WTC11 (cell line): ENCODE data around the gene KRT76. TPM values are rescaled to one million over a fixed set of nuclear protein-coding genes. Genes with fewer than 3 reads are reported as not detected.

Experiments
- ATAC-seq: fragments of 200-7000 bp; cut with Tn5 transposase; 2 replicates; pipeline ENCODE4 v1.10.0; 2021; ENCODE audit warnings: mild to moderate bottlenecking, moderate library complexity
- CTCF ChIA-PET: fragments of 300-600 bp; sonication (Branson Sonifier 250); formaldehyde crosslinking; loops from one replicate; lab custom pipeline; 2021; ENCODE audit warnings: antibody characterized with exemption; lab: Charles Lee
- POLR2A ChIA-PET: fragments of 350-600 bp; sonication (Branson Sonifier 250); formaldehyde crosslinking; loops from one replicate; lab custom pipeline; 2021; ENCODE audit warnings: antibody characterized with exemption; lab: Charles Lee
- DNase-seq: peaks from one replicate; pipeline ENCODE4 v3.0.0; 2021; ENCODE audit warnings: low spot score
- H3K27ac Mint-ChIP-seq: 2 replicates; pipeline ENCODE4 v1.8.0; 2021; ENCODE audit warnings: mixed read lengths
- H3K27me3 Mint-ChIP-seq: 2 replicates; pipeline ENCODE4 v1.8.0; 2021; ENCODE audit warnings: low read depth, mild to moderate bottlenecking, moderate library complexity, mixed read lengths
- H3K36me3 Mint-ChIP-seq: 2 replicates; pipeline ENCODE4 v1.8.0; 2021; ENCODE audit warnings: mixed read lengths
- H3K4me1 Mint-ChIP-seq: 2 replicates; pipeline ENCODE4 v1.8.0; 2022; ENCODE audit warnings: mixed read lengths
- H3K4me3 Mint-ChIP-seq: 2 replicates; pipeline ENCODE4 v1.8.0; 2021; ENCODE audit warnings: mild to moderate bottlenecking, moderate library complexity, mixed read lengths
- H3K9me3 Mint-ChIP-seq: 2 replicates; pipeline ENCODE4 v1.8.0; 2021; ENCODE audit warnings: mixed read lengths
- AFF4 ChIP-seq: sonication (generic); formaldehyde crosslinking; IDR thresholded peaks from 2 replicates; pipeline ENCODE4 v1.8.1; 2023; ENCODE audit warnings: mild to moderate bottlenecking, missing genetic modification reagents, borderline replicate concordance
- E2F1 ChIP-seq: sonication (generic); formaldehyde crosslinking; IDR thresholded peaks from 2 replicates; pipeline ENCODE4 v1.8.0; 2022; ENCODE audit warnings: mild to moderate bottlenecking, missing genetic modification reagents
- EMX1 ChIP-seq: fragments of 250-450 bp; sonication (Bioruptor Pico); IDR thresholded peaks from 2 replicates; pipeline ENCODE4 v1.8.0; 2021; ENCODE audit warnings: mild to moderate bottlenecking
- ESRRA ChIP-seq: sonication (generic); formaldehyde crosslinking; IDR thresholded peaks from 2 replicates; pipeline ENCODE4 v1.8.1; 2022; ENCODE audit warnings: mild to moderate bottlenecking, missing genetic modification reagents, borderline replicate concordance
- FOXP1 ChIP-seq: sonication (generic); formaldehyde crosslinking; IDR thresholded peaks from 2 replicates; pipeline ENCODE4 v1.8.0; 2022; ENCODE audit warnings: missing genetic modification reagents, mild to moderate bottlenecking, moderate library complexity, borderline replicate concordance
- HMGA2 ChIP-seq: fragments of 250-450 bp; sonication (Bioruptor Pico); IDR thresholded peaks from 2 replicates; pipeline ENCODE4 v1.4.0; 2021; ENCODE audit warnings: mild to moderate bottlenecking, moderate library complexity
- JAZF1 ChIP-seq: fragments of 250-450 bp; sonication (Bioruptor Pico); IDR thresholded peaks from 2 replicates; pipeline ENCODE4 v1.9.0; 2021; ENCODE audit warnings: moderate library complexity, mild to moderate bottlenecking, inconsistent platforms
- NFE2L1 ChIP-seq: sonication (generic); formaldehyde crosslinking; IDR thresholded peaks from 2 replicates; pipeline ENCODE4 v1.8.1; 2023; ENCODE audit warnings: missing genetic modification reagents
- STAT6 ChIP-seq: sonication (generic); formaldehyde crosslinking; conservative IDR thresholded peaks from 2 replicates; pipeline ENCODE4 v1.8.1; 2023; ENCODE audit warnings: mild to moderate bottlenecking, low read depth, missing genetic modification reagents, moderate library complexity
- TEAD4 ChIP-seq: sonication (generic); formaldehyde crosslinking; IDR thresholded peaks from 2 replicates; pipeline ENCODE4 v1.8.0; 2022; ENCODE audit warnings: mild to moderate bottlenecking, missing genetic modification reagents
- ZNF263 ChIP-seq: sonication (generic); formaldehyde crosslinking; IDR thresholded peaks from 2 replicates; pipeline ENCODE4 v1.8.1; 2022; ENCODE audit warnings: low read depth, mild to moderate bottlenecking, moderate library complexity, missing genetic modification reagents
- ZNF281 ChIP-seq: sonication (generic); formaldehyde crosslinking; IDR thresholded peaks from 2 replicates; pipeline ENCODE4 v1.8.0; 2023; ENCODE audit warnings: mild to moderate bottlenecking, missing genetic modification reagents
- ZNF317 ChIP-seq: sonication (generic); formaldehyde crosslinking; IDR thresholded peaks from 2 replicates; pipeline ENCODE4 v1.8.1; 2023; ENCODE audit warnings: low read depth, mild to moderate bottlenecking, moderate library complexity, missing genetic modification reagents, borderline replicate concordance
- ZNF416 ChIP-seq: fragments of 250-450 bp; sonication (Bioruptor Pico); IDR thresholded peaks from 2 replicates; pipeline ENCODE4 v1.9.0; 2021; ENCODE audit warnings: mild to moderate bottlenecking, inconsistent platforms
- ZNF425 ChIP-seq: fragments of 250-450 bp; sonication (Bioruptor Pico); conservative IDR thresholded peaks from 2 replicates; pipeline ENCODE4 v1.9.0; 2021; ENCODE audit warnings: mild to moderate bottlenecking
- total RNA-seq: library from RNA; stranded (reverse); gene quantifications from 3 replicates; pipeline ENCODE4 v1.2.3, GENCODE V29; 2021
- TF ChIP-seq, protein P1 (sequence below): sonication (generic); formaldehyde crosslinking; IDR thresholded peaks from 2 replicates; pipeline ENCODE4 v1.8.1; 2022; ENCODE audit warnings: mild to moderate bottlenecking, moderate library complexity, missing genetic modification reagents
- TF ChIP-seq, protein P2 (sequence below): sonication (generic); formaldehyde crosslinking; IDR thresholded peaks from 2 replicates; pipeline ENCODE4 v1.8.1; 2023; ENCODE audit warnings: mild to moderate bottlenecking, missing genetic modification reagents
- TF ChIP-seq, protein P3 (sequence below): sonication (generic); formaldehyde crosslinking; IDR thresholded peaks from 2 replicates; pipeline ENCODE4 v1.8.0; 2022; ENCODE audit warnings: missing genetic modification reagents

KRT76 gene
- total RNA-seq, 1 experiment from 2014 or later: not detected

GRCh38 chr12:52767020-52767379 lies 10.1 kb downstream of the KRT76 start:
- POLR2A ChIA-PET: no interaction called here
- CTCF ChIA-PET: interaction anchor here (0.6 kb wide), 1 partner anchor 252 kb away, joined by 3 read pairs; no protein-coding TSS in a partner anchor
- Mint-ChIP-seq H3K9me3 (peaks cover 8% of the 10 kb centered on the region), H3K4me1 (no peaks in the 10 kb centered on the region), H3K36me3 (peaks cover 3% of the 10 kb centered on the region; the same call in 1 of the 2 replicates), H3K27me3 (peaks cover 10% of the 10 kb centered on the region), H3K4me3 (no peak overlapping the region), H3K27ac (no peak overlapping the region)
- TF ChIP-seq, protein P1, sequence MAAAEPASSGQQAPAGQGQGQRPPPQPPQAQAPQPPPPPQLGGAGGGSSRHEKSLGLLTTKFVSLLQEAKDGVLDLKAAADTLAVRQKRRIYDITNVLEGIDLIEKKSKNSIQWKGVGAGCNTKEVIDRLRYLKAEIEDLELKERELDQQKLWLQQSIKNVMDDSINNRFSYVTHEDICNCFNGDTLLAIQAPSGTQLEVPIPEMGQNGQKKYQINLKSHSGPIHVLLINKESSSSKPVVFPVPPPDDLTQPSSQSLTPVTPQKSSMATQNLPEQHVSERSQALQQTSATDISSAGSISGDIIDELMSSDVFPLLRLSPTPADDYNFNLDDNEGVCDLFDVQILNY (CRISPR knock-in tag): no peak
- TF ChIP-seq, protein P2, sequence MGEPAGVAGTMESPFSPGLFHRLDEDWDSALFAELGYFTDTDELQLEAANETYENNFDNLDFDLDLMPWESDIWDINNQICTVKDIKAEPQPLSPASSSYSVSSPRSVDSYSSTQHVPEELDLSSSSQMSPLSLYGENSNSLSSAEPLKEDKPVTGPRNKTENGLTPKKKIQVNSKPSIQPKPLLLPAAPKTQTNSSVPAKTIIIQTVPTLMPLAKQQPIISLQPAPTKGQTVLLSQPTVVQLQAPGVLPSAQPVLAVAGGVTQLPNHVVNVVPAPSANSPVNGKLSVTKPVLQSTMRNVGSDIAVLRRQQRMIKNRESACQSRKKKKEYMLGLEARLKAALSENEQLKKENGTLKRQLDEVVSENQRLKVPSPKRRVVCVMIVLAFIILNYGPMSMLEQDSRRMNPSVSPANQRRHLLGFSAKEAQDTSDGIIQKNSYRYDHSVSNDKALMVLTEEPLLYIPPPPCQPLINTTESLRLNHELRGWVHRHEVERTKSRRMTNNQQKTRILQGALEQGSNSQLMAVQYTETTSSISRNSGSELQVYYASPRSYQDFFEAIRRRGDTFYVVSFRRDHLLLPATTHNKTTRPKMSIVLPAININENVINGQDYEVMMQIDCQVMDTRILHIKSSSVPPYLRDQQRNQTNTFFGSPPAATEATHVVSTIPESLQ (CRISPR knock-in tag): no peak
- TF ChIP-seq STAT6 (CRISPR knock-in tag) (no peak), ZNF317 (CRISPR knock-in tag) (no peak), ZNF281 (CRISPR knock-in tag) (no peak), FOXP1 (CRISPR knock-in tag) (no peak), ESRRA (CRISPR knock-in tag) (no peak), EMX1 (CRISPR knock-in tag) (no peak), TEAD4 (CRISPR knock-in tag) (no peak), ZNF425 (no peak), ZNF263 (CRISPR knock-in tag) (no peak), AFF4 (CRISPR knock-in tag) (no peak), HMGA2 (no peak), ZNF416 (CRISPR knock-in tag) (no peak), JAZF1 (CRISPR knock-in tag) (no peak), E2F1 (CRISPR knock-in tag) (no peak), NFE2L1 (no peak)
- TF ChIP-seq, protein P3, sequence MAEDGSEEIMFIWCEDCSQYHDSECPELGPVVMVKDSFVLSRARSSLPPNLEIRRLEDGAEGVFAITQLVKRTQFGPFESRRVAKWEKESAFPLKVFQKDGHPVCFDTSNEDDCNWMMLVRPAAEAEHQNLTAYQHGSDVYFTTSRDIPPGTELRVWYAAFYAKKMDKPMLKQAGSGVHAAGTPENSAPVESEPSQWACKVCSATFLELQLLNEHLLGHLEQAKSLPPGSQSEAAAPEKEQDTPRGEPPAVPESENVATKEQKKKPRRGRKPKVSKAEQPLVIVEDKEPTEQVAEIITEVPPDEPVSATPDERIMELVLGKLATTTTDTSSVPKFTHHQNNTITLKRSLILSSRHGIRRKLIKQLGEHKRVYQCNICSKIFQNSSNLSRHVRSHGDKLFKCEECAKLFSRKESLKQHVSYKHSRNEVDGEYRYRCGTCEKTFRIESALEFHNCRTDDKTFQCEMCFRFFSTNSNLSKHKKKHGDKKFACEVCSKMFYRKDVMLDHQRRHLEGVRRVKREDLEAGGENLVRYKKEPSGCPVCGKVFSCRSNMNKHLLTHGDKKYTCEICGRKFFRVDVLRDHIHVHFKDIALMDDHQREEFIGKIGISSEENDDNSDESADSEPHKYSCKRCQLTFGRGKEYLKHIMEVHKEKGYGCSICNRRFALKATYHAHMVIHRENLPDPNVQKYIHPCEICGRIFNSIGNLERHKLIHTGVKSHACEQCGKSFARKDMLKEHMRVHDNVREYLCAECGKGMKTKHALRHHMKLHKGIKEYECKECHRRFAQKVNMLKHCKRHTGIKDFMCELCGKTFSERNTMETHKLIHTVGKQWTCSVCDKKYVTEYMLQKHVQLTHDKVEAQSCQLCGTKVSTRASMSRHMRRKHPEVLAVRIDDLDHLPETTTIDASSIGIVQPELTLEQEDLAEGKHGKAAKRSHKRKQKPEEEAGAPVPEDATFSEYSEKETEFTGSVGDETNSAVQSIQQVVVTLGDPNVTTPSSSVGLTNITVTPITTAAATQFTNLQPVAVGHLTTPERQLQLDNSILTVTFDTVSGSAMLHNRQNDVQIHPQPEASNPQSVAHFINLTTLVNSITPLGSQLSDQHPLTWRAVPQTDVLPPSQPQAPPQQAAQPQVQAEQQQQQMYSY (CRISPR knock-in tag): no peak
- no peak for DNase-seq
- ATAC-seq: no peak
